OCI-LY1 (cell line): ENCODE measurements around the gene PTPRG.

Source experiments
- H2AFZ ChIP-seq: fragments of 200-600 bp; sonication (generic), shearing (Covaris generic); 2 replicates; pipeline ENCODE4 v1.6.0; 2014; ENCODE audit warnings: antibody characterized with exemption, mild to moderate bottlenecking, low read length
- H3F3A ChIP-seq: fragments of 200-600 bp; sonication (generic), shearing (Covaris generic); 2 replicates; pipeline ENCODE4 v1.6.0; 2014; ENCODE audit warnings: mild to moderate bottlenecking, antibody characterized with exemption, low read length, moderate library complexity; ENCODE audit not compliant: insufficient read depth
- H3K27ac ChIP-seq: fragments of 200-600 bp; sonication (generic); 2 replicates; pipeline ENCODE4 v1.5.1; 2014; ENCODE audit warnings: low read length, mixed run types, mild to moderate bottlenecking, low read depth; ENCODE audit not compliant: poor library complexity, severe bottlenecking
- H3K27me3 ChIP-seq: fragments of 200-600 bp; sonication (generic); 2 replicates; pipeline ENCODE4 v1.6.0; 2014; ENCODE audit warnings: antibody characterized with exemption, mild to moderate bottlenecking, low read length, moderate library complexity; ENCODE audit not compliant: insufficient read depth
- H3K36me3 ChIP-seq: fragments of 200-600 bp; sonication (generic); 2 replicates; pipeline ENCODE4 v1.6.1; 2014; ENCODE audit warnings: mild to moderate bottlenecking, antibody characterized with exemption, low read length, moderate library complexity, mixed read lengths; ENCODE audit not compliant: insufficient read depth
- H3K4me1 ChIP-seq: fragments of 200-600 bp; sonication (generic); 2 replicates; pipeline ENCODE4 v1.5.1; 2014; ENCODE audit warnings: mild to moderate bottlenecking, low read length, moderate library complexity; ENCODE audit not compliant: insufficient read depth, severe bottlenecking
- H3K4me2 ChIP-seq: fragments of 200-600 bp; sonication (generic), shearing (Covaris generic); 2 replicates; pipeline ENCODE4 v1.6.1; 2014; ENCODE audit warnings: low read length
- H3K4me3 ChIP-seq: fragments of 200-600 bp; sonication (generic); 2 replicates; pipeline ENCODE4 v1.5.1; 2014; ENCODE audit warnings: low read length, low read depth, mild to moderate bottlenecking, mixed read lengths; ENCODE audit not compliant: poor library complexity, severe bottlenecking
- H3K79me2 ChIP-seq: fragments of 200-600 bp; shearing (Covaris generic); 2 replicates; pipeline ENCODE4 v1.6.1; 2016; ENCODE audit warnings: mixed run types, low read length, mixed read lengths; ENCODE audit not compliant: insufficient read depth
- H3K9ac ChIP-seq: fragments of 200-600 bp; sonication (generic), shearing (Covaris generic); 2 replicates; pipeline ENCODE4 v1.6.1; 2014; ENCODE audit warnings: mild to moderate bottlenecking, low read length, mixed read lengths
- H3K9me2 ChIP-seq: fragments of 200-600 bp; sonication (generic), shearing (Covaris generic); 2 replicates; pipeline ENCODE4 v1.6.1; 2014; ENCODE audit warnings: low read depth, mild to moderate bottlenecking, low read length, mixed read lengths
- H3K9me3 ChIP-seq: fragments of 200-600 bp; shearing (Covaris generic); 2 replicates; pipeline ENCODE4 v1.6.1; 2014; ENCODE audit warnings: low read length, mixed read lengths
- H4K20me1 ChIP-seq: fragments of 200-600 bp; sonication (generic), shearing (Covaris generic); 2 replicates; pipeline ENCODE4 v1.6.0; 2016; ENCODE audit warnings: mild to moderate bottlenecking, low read length; ENCODE audit not compliant: insufficient read depth
- CTCF ChIP-seq: fragments of 200-600 bp; sonication (generic), shearing (Covaris generic); IDR thresholded peaks from 2 replicates; pipeline ENCODE4 v1.5.1; 2017; ENCODE audit warnings: mild to moderate bottlenecking, antibody characterized with exemption, low read length, moderate library complexity, mixed read lengths
- EZH2 ChIP-seq: fragments of 200-600 bp; sonication (generic), shearing (Covaris generic); IDR thresholded peaks from 2 replicates; pipeline ENCODE4 v1.8.0; 2017; ENCODE audit warnings: borderline replicate concordance, mixed run types, mild to moderate bottlenecking, antibody characterized with exemption, low read length, moderate library complexity, mixed read lengths

The PTPRG gene

GRCh38 chr3:62098646-62099365, 537.4 kb downstream of the PTPRG start:
- Histone ChIP-seq H3K79me2 (no peaks in the 10 kb centered on the region), H4K20me1 (no peaks in the 10 kb centered on the region), H3K9me2 (no peaks in the 10 kb centered on the region), H3K27ac (no peak overlapping the region), H3K27me3 (no peaks in the 10 kb centered on the region), H2AFZ (no peak overlapping the region), H3K9ac (no peak overlapping the region), H3K4me1 (no peaks in the 10 kb centered on the region), H3F3A (no peaks in the 10 kb centered on the region), H3K4me3 (no peak overlapping the region), H3K9me3 (no peaks in the 10 kb centered on the region), H3K4me2 (no peak overlapping the region), H3K36me3 (no peaks in the 10 kb centered on the region)
- TF ChIP-seq CTCF: no peak
- TF ChIP-seq EZH2: no peak

GRCh38 chr3:62100282-62100989, 539.1 kb downstream of the PTPRG start:
- Histone ChIP-seq H3K36me3 (no peaks in the 10 kb centered on the region), H3K9ac (no peak overlapping the region), H3K27ac (no peak overlapping the region), H3K4me2 (no peak overlapping the region), H3K9me2 (no peaks in the 10 kb centered on the region), H3K79me2 (no peaks in the 10 kb centered on the region), H3K27me3 (no peaks in the 10 kb centered on the region), H3F3A (no peaks in the 10 kb centered on the region), H3K4me1 (no peaks in the 10 kb centered on the region), H3K4me3 (no peak overlapping the region), H4K20me1 (no peaks in the 10 kb centered on the region), H3K9me3 (no peaks in the 10 kb centered on the region), H2AFZ (no peak overlapping the region)
- TF ChIP-seq EZH2 (no peak), CTCF (no peak)

GRCh38 chr3:62101488-62101887, 540.1 kb downstream of the PTPRG start:
- no peak for TF ChIP-seq EZH2
- TF ChIP-seq CTCF: no peak
- Histone ChIP-seq H3K4me1 (no peaks in the 10 kb centered on the region), H3K9me3 (no peaks in the 10 kb centered on the region), H3K9me2 (no peaks in the 10 kb centered on the region), H3K27ac (no peak overlapping the region), H2AFZ (no peak overlapping the region), H3K79me2 (no peaks in the 10 kb centered on the region), H3K4me2 (no peak overlapping the region), H3K9ac (no peak overlapping the region), H3K4me3 (no peak overlapping the region), H3K27me3 (no peaks in the 10 kb centered on the region), H3F3A (no peaks in the 10 kb centered on the region), H4K20me1 (no peaks in the 10 kb centered on the region), H3K36me3 (no peaks in the 10 kb centered on the region)
